CD4-positive, CD25-positive, alpha-beta regulatory T cell (primary cell): Measurements from ENCODE around the gene RNF181. TPM values are rescaled to one million over a fixed set of nuclear protein-coding genes. Genes with fewer than 3 reads are reported as not detected.
A peak's percentile ranks its signal among the peaks of the same experiment; 100 is the strongest.

Experiments
- ATAC-seq, 2 donors: fragments of 150-1000 bp; cut with Tn5 transposase; one replicate each; pipeline ENCODE4 v1.10.0; 2021; ENCODE audit warnings: low read depth in 2 of 2, moderate number of reproducible peaks in 2 of 2, moderate library complexity in 1 of 2
- DNase-seq, 3 donors: peaks; one replicate each; pipeline versions ENCODE4 v3.0.0 to v3.0.0-alpha.2; 2012 to 2022; ENCODE audit warnings: mixed read lengths in 1 of 3
- H3K27ac ChIP-seq: one replicate; pipeline ENCODE4 v1.7.0; 2013; ENCODE audit warnings: mild to moderate bottlenecking, low read length; ENCODE audit not compliant: insufficient read depth, poor library complexity, severe bottlenecking
- H3K27me3 ChIP-seq: one replicate; pipeline ENCODE4 v1.7.0; 2013; ENCODE audit warnings: low read length; ENCODE audit not compliant: control insufficient read depth, insufficient read depth
- H3K36me3 ChIP-seq: one replicate; pipeline ENCODE4 v1.7.0; 2013; ENCODE audit warnings: mild to moderate bottlenecking, low read length, moderate library complexity; ENCODE audit not compliant: control insufficient read depth, insufficient read depth
- H3K4me1 ChIP-seq: 2 replicates; pipeline ENCODE4 v1.7.0; 2013; ENCODE audit warnings: mild to moderate bottlenecking, low read length; ENCODE audit not compliant: insufficient read depth, control insufficient read depth, poor library complexity, severe bottlenecking
- H3K4me3 ChIP-seq: one replicate; pipeline ENCODE4 v1.7.0; 2013; ENCODE audit warnings: low read depth, mild to moderate bottlenecking, low read length, moderate library complexity
- H3K9me3 ChIP-seq, 2 experiments: 1 replicate in 1 of 2; 2 replicates in 1 of 2; pipeline ENCODE4 v1.7.0; 2013; ENCODE audit warnings: low read length in 2 of 2, mild to moderate bottlenecking in 1 of 2, moderate library complexity in 1 of 2; ENCODE audit not compliant: control insufficient read depth in 2 of 2
- H3K27ac Mint-ChIP-seq, 3 donors: one replicate each; pipeline ENCODE4 v1.8.0; 2020 to 2022; ENCODE audit warnings: mild to moderate bottlenecking in 3 of 3, mixed read lengths in 3 of 3, moderate library complexity in 2 of 3
- H3K27me3 Mint-ChIP-seq: one replicate; pipeline ENCODE4 v1.8.0; 2022; ENCODE audit warnings: mild to moderate bottlenecking, mixed read lengths
- H3K36me3 Mint-ChIP-seq: one replicate; pipeline ENCODE4 v1.8.0; 2020; ENCODE audit warnings: mixed read lengths
- H3K4me1 Mint-ChIP-seq, 4 donors: one replicate each; pipeline ENCODE4 v1.8.0; 2020 to 2022; ENCODE audit warnings: mixed read lengths in 4 of 4, mild to moderate bottlenecking in 1 of 4
- H3K4me3 Mint-ChIP-seq, 4 donors: one replicate each; pipeline ENCODE4 v1.8.0; 2020 to 2022; ENCODE audit warnings: mild to moderate bottlenecking in 4 of 4, mixed read lengths in 4 of 4, moderate library complexity in 3 of 4
- H3K9me3 Mint-ChIP-seq, 7 donors: one replicate each; pipeline ENCODE4 v1.8.0; 2020 to 2022; ENCODE audit warnings: mixed read lengths in 7 of 7, mild to moderate bottlenecking in 3 of 7, moderate library complexity in 2 of 7
- polyA plus RNA-seq, 4 donors: library from polyadenylated mRNA; unstranded; fragments of 300-500 nt; fragmentation: Illumina TruSeq; gene quantifications; one replicate each; pipeline ENCODE4 v1.2.3, GENCODE V29; 2021
- total RNA-seq: library from RNA; stranded (reverse); gene quantifications from one replicate; pipeline ENCODE4 v1.2.3, GENCODE V29; 2022

RNF181 gene
- total and polyA plus RNA-seq, 5 donors from 2014 or later = 47.0 to 297 (median 240) TPM

DNA sequence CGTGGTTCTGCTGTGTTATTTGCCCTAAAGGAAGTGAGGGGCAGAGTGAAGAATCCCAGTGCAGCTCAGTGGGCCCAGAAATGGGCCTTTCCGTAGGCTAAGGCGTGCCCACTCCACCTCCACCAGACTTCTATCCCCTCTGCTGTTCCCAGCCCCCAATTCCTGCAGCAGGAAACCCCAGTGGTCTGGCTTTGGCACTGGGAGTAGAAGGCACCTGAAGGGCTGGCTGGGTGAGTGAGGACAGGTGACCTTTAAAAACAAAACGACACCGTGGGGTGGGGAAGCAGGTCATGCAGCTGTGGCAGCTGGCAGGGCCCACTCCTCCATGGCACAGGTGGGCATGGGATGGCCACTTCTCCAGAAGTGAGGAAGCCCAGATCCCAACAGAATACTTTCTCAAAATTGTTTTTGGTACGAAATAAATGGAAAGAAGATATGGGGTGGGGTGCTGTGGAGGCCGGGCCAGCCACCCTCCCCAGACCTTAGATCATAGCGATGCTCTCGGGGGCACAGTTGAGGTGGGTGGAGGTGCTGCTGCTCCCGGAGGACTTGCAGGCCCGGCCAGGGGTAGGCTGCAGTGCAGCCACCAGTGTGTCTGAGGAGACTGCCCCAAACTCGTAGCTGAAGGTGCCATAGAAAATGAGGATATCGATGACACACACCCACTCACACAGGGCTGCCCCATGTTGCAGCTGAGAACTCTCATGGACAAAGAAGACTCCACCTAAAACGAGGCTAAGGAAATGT lies 3.2 kb downstream of the RNF181 start:
- Mint-ChIP-seq H3K4me3 (peak overlapping the region in 1 of 4 donors; percentile 96), H3K27me3 (no peaks in the 10 kb centered on the region), H3K9me3 (no peaks in the 10 kb centered on the region), H3K27ac (peak overlapping the region in 1 of 3 donors; percentile 59), H3K4me1 (peaks cover 8 to 67% (median 28%) of the 10 kb centered on the region in 4 donors), H3K36me3 (peaks cover 4% of the 10 kb centered on the region)
- H3K36me3 ChIP-seq = peaks cover 17% of the 10 kb centered on the region
- H3K4me1 ChIP-seq = peaks cover 48% of the 10 kb centered on the region
- H3K27me3 ChIP-seq = no peaks in the 10 kb centered on the region
- DNase-seq (no peak), ATAC-seq (no peak)
- no peaks in the 10 kb centered on the region for H3K9me3 ChIP-seq
- H3K4me3 ChIP-seq = no peak overlapping the region
- no peak overlapping the region for H3K27ac ChIP-seq

DNA sequence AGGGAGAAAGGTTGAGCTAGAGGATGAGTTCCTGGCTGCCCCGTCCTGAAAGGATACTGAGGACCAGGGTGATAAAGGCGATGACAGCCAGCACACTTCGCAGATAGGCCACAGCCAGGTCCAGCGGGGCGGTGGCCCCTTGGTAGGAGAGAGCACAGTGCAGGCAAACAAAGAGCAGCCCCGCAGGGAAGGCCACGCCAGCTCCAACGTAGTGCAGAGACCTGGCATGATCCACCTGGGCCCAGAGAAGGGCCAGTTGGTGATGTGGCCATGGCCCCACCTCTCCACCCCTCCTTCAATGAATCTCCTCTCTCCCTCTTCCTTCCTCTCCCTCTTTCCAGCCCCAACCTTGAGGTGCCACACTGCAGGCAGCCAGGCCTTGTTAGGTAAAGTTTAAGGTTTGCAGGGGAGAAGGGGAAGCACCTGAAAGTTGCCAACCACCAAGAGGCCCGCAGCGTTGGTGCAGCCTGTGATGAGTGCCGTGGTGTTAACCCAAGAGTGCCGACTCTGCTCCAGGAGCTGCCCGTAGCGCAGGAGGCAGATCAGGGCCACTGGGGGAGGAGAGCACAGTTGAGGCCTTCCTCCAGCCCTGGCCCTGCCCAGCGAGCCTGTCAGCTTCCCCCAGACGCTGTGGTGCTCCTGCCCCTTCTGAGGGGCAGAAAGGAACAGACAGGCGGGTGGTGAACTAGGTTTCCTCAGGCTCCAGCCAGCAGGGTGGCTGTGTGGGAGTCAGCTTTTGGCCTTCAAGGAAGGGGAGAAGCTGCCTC lies 4.1 kb downstream of the RNF181 start:
- H3K27ac Mint-ChIP-seq = no peak overlapping the region
- Histone ChIP-seq H3K27ac (no peak overlapping the region), H3K4me1 (peaks cover 50% of the 10 kb centered on the region), H3K9me3 (no peaks in the 10 kb centered on the region), H3K27me3 (no peaks in the 10 kb centered on the region), H3K4me3 (no peak overlapping the region), H3K36me3 (peaks cover 17% of the 10 kb centered on the region)
- ATAC-seq (no peak), DNase-seq (no peak)
- H3K36me3 Mint-ChIP-seq = peaks cover 4% of the 10 kb centered on the region
- peaks cover 7 to 63% (median 25%) of the 10 kb centered on the region in 4 donors for H3K4me1 Mint-ChIP-seq
- H3K4me3 Mint-ChIP-seq = peak overlapping the region in 3 of 4 donors; percentile 26 to 96 (median 63)
- H3K9me3 Mint-ChIP-seq = no peaks in the 10 kb centered on the region
- H3K27me3 Mint-ChIP-seq = no peaks in the 10 kb centered on the region

DNA sequence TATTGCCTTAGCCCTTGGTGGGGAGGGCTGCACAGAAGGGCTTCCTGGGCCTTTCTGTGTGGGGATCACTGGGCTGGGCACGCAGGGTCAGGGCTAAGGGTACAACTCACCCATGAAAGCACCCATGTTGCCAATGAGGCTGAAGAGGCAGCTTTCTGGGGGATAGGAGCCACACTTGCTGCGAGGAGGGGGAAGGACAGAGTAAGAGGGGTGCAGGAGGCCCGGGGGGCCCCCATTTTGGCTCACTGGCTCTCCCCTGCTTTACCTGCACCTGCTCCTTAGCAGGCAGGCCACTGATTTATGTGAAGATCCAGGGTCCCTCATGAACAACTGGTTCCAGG lies 4.7 kb downstream of the RNF181 start:
- Mint-ChIP-seq H3K36me3 (peaks cover 4% of the 10 kb centered on the region), H3K27ac (peak overlapping the region in 1 of 3 donors; percentile 26), H3K4me3 (peak overlapping the region; percentile 61 to 96 (median 88)), H3K4me1 (peaks cover 5 to 62% (median 27%) of the 10 kb centered on the region in 4 donors), H3K9me3 (no peaks in the 10 kb centered on the region), H3K27me3 (no peaks in the 10 kb centered on the region)
- Histone ChIP-seq H3K36me3 (peaks cover 17% of the 10 kb centered on the region), H3K9me3 (no peaks in the 10 kb centered on the region), H3K4me1 (peaks cover 47% of the 10 kb centered on the region), H3K27me3 (no peaks in the 10 kb centered on the region), H3K27ac (no peak overlapping the region), H3K4me3 (no peak overlapping the region)
- DNase-seq (no peak), ATAC-seq (no peak)

DNA sequence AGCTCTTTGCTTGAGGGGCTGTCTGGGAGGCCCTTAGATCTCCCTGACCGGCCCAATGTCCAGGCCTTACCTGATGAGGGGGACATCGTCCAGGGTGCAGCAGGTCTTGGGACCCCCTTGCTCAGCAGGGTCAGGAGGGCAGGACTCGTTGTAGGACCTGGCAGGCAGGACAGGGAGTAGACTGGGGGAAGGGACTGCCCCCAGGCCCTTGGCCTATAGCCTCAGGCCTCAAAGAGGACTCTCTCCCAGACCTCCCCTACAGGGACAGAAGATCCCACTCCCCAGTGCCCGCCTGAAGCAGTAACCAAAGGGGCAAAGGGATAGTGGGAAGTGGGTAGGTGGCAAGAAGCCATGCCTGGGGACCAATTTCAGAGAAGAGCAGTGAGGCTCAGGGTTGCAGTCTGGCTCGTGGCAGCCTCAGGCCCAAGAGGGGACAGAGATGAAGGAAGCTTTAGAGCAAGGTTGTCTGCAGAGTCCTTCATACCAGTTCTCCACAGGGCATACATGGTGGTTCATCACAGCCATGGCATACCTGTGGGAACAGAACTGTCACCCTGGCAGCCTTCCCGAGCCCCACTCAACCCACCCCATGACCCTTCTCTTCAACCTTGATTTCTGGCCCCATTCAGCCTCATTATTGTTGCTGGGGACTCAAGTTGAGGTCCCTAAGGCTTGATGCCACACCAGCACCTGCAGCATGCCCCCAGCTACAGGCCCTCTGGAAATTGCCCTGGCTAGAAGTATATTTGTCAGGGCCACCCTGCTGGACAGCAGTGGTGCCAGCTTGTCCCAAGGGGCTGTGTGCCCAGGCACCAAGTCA lies 5.6 kb downstream of the RNF181 start:
- H3K4me3 ChIP-seq = no peak overlapping the region
- peaks cover 42% of the 10 kb centered on the region for H3K4me1 ChIP-seq
- no peak for DNase-seq
- no peak for ATAC-seq
- Mint-ChIP-seq H3K4me3 (peak overlapping the region; percentile 86 to 96 (median 93)), H3K27ac (peak overlapping the region in 2 of 3 donors; percentile 82 to 85), H3K9me3 (no peaks in the 10 kb centered on the region), H3K4me1 (peaks cover 5 to 62% (median 29%) of the 10 kb centered on the region in 4 donors), H3K27me3 (no peaks in the 10 kb centered on the region), H3K36me3 (peaks cover 3% of the 10 kb centered on the region)
- peak overlapping the region; percentile 1 for H3K27ac ChIP-seq
- H3K9me3 ChIP-seq = no peaks in the 10 kb centered on the region
- H3K36me3 ChIP-seq = peaks cover 18% of the 10 kb centered on the region
- H3K27me3 ChIP-seq = no peaks in the 10 kb centered on the region

DNA sequence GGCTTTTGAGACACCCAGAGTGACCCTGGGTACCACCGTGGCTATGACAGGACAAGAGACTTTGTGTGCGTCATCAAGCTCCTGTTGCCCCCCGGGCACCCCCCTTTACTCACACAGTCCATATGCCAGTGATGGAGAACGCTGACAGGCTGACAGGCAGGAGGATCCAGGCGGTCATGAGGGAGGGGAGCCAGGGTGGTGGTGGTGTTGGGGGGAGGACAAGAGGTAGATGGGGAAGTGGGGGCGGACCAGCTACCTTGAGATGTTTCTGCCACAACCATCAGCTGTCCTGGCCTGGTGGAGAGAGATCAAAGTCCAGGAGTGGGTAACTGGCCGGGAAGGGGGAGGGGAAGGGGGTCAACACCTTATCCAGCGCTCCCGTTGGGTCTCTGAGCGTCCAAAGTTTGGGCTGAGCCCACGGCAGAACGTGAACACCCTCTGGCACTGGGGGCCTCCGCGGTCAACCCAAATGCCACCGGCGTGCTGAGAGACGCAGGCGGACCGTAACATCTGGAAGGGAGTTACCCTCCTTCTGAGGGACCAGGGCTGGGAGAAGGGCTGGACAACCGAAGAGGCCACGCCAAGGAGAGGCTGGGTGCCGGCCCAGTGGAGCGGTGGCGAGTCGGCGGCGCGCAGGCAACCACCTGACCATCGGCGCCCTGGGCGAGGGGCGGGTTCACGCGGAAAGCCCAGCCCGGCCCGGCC lies 6.4 kb downstream of the RNF181 start:
- Histone ChIP-seq H3K36me3 (peaks cover 19% of the 10 kb centered on the region), H3K4me3 (no peak overlapping the region), H3K4me1 (peaks cover 35% of the 10 kb centered on the region), H3K27ac (peak overlapping the region; percentile 51), H3K9me3 (no peaks in the 10 kb centered on the region), H3K27me3 (no peaks in the 10 kb centered on the region)
- no peaks in the 10 kb centered on the region for H3K27me3 Mint-ChIP-seq
- no peaks in the 10 kb centered on the region for H3K9me3 Mint-ChIP-seq
- peaks cover 5 to 62% (median 25%) of the 10 kb centered on the region in 4 donors for H3K4me1 Mint-ChIP-seq
- H3K36me3 Mint-ChIP-seq = peaks cover 3% of the 10 kb centered on the region
- DNase-seq = peak in 1 of 3 donors; percentile 8
- peak overlapping the region; percentile 86 to 96 (median 93) for H3K4me3 Mint-ChIP-seq
- ATAC-seq = peak; percentile 1
- peak overlapping the region in 2 of 3 donors; percentile 82 to 85 for H3K27ac Mint-ChIP-seq

DNA sequence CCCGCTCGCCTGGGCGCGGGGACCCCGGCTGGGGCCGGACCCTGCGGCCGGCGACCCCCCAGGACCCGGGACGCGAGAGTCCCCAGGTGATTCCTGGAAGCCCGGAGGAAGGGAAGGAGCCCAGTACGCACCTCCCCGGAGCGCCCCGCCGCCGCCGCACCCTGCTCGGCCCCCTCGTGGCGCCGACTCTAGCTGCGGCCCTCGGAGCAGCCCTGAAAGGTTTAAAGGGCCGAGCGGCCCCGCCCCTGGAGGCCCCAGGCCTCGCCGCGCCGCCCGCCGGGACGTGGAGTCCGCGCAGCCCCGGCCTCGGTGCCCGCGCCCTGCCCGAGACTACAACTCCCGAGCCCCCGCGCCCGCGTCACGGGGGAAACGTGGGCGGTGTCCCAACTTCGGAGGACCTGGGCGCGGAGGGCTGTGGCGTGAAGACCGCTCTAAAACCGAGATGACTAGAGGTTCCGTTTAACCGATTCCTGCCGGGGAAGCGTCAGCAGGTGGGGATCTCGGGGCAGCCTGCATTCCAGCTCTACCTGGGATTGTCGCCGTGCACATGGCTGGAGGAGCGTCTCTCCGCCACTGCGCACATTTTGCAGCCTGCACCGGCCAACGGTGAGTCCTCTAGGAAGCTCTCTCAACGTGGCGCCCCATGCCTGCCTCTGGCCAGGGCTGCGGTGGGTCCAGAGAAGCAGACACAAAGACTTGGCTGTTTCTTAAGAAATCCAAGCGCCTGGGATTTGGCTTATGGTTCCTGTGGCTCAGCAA lies 7.1 kb downstream of the RNF181 start, which contains the start of gene TMEM150A:
Gene TMEM150A (minus strand): TSS at position 223 of the 759 bp plus-strand sequence. CDS start 750 bp downstream, outside the sequence.
- Mint-ChIP-seq H3K27ac (peak within 1 kb of the TSS; percentile 85 to 94 (median 94)), H3K9me3 (no peaks in the 10 kb centered on the region), H3K36me3 (peaks cover 5% of the 10 kb centered on the region), H3K4me1 (peaks cover 5 to 61% (median 24%) of the 10 kb centered on the region in 4 donors), H3K4me3 (peak within 1 kb of the TSS; percentile 91 to 96 (median 94)), H3K27me3 (no peaks in the 10 kb centered on the region)
- DNase-seq (peak; percentile 80 to 90 (median 84)), ATAC-seq (peak; percentile 97 to 98)
- Histone ChIP-seq H3K27ac (peak within 1 kb of the TSS; percentile 51), H3K27me3 (no peaks in the 10 kb centered on the region), H3K9me3 (no peaks in the 10 kb centered on the region), H3K4me1 (peaks cover 30% of the 10 kb centered on the region), H3K36me3 (peaks cover 17% of the 10 kb centered on the region), H3K4me3 (peak within 1 kb of the TSS; percentile 86)
